Measurements from ENCODE around the gene NPAS3.

GRCh38 chr14:32898876-32899275, 39.8 kb upstream of the NPAS3 start:
- TF ChIP-seq, protein P1, sequence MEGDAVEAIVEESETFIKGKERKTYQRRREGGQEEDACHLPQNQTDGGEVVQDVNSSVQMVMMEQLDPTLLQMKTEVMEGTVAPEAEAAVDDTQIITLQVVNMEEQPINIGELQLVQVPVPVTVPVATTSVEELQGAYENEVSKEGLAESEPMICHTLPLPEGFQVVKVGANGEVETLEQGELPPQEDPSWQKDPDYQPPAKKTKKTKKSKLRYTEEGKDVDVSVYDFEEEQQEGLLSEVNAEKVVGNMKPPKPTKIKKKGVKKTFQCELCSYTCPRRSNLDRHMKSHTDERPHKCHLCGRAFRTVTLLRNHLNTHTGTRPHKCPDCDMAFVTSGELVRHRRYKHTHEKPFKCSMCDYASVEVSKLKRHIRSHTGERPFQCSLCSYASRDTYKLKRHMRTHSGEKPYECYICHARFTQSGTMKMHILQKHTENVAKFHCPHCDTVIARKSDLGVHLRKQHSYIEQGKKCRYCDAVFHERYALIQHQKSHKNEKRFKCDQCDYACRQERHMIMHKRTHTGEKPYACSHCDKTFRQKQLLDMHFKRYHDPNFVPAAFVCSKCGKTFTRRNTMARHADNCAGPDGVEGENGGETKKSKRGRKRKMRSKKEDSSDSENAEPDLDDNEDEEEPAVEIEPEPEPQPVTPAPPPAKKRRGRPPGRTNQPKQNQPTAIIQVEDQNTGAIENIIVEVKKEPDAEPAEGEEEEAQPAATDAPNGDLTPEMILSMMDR (IDR thresholded peaks at IDR 0.05 in 8 of 11, conservative IDR thresholded peaks at IDR 0.05 in 3 of 11): no peak
- no peak for TF ChIP-seq POLR2AphosphoS5 (IDR thresholded peaks at IDR 0.05)
